Fibroblast of mammary gland (primary cell): ENCODE data around the gene RSAD2.

Experiments used
- DNase-seq: peaks from one replicate; pipeline ENCODE4 v3.0.0-alpha.2; 2010; ENCODE audit warnings: low read depth
- H3K4me3 ChIP-seq: 2 replicates; pipeline ENCODE4 v1.5.1; 2011; ENCODE audit warnings: low read depth, mild to moderate bottlenecking, low read length, moderate library complexity; ENCODE audit not compliant: control insufficient read depth
- TF ChIP-seq, protein P1 (sequence below): conservative IDR thresholded peaks from 2 replicates; pipeline ENCODE4 v1.5.1; 2011; ENCODE audit warnings: low read depth, low read length, inconsistent platforms; ENCODE audit not compliant: control insufficient read depth, insufficient read depth

The RSAD2 gene

DNA sequence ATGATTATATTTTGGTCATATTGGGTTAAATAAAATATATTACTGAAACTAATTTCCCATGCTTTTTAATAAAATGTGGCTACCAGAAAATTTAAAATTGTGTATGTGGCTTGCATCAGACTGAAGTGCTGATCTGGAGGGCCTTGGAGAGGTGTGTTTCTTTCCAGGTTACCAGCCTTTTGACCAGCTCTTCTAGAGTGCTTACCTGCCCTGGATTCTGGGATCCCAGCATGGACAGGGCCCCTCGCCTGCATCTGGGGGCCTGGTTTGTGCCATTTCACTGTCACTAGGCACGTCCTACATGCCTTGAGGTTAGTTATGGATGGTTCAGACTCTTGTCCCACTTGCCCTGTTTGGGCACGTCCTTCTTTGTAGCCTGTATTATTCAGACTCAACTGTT, 50.2 kb downstream of the RSAD2 start:
- no peak overlapping the region for H3K4me3 ChIP-seq
- TF ChIP-seq, protein P1, sequence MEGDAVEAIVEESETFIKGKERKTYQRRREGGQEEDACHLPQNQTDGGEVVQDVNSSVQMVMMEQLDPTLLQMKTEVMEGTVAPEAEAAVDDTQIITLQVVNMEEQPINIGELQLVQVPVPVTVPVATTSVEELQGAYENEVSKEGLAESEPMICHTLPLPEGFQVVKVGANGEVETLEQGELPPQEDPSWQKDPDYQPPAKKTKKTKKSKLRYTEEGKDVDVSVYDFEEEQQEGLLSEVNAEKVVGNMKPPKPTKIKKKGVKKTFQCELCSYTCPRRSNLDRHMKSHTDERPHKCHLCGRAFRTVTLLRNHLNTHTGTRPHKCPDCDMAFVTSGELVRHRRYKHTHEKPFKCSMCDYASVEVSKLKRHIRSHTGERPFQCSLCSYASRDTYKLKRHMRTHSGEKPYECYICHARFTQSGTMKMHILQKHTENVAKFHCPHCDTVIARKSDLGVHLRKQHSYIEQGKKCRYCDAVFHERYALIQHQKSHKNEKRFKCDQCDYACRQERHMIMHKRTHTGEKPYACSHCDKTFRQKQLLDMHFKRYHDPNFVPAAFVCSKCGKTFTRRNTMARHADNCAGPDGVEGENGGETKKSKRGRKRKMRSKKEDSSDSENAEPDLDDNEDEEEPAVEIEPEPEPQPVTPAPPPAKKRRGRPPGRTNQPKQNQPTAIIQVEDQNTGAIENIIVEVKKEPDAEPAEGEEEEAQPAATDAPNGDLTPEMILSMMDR = no peak

GRCh38 chr2:6928452-6928851, 50.9 kb downstream of the RSAD2 start:
- no peak overlapping the region for H3K4me3 ChIP-seq
- no peak for DNase-seq
- TF ChIP-seq, protein P1 = no peak

More for the DNA sequence above, 50.2 kb downstream of the RSAD2 start:
- DNase-seq = no peak

DNA sequence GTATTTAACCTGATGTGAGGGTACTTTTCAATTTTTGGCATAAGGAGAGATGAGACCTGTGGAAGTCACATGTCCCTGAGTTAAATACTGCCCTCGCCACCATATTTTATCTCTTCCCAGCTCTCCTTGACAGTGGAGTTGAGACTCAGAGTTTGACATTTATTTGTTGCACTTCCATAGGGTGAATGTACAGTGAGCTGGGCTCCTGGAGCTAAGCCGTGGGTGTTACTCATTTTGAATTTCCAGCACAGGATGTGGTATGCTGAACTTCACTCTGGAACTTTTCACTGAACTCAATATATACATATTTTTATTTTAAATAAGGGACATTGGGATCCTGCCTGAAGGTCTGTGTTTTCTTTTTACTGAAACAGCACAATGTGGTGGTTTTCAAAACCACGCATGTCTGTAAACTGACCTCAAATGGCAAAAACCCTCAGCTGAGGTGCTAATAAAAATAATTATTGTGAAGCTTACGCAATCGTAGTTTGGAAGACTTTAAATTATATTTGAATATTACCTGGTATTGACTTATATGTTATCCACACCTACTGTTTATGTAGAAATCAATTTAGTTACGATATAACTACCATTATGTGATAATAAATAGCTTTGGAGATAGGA, 51.7 kb downstream of the RSAD2 start:
- DNase-seq = peak; percentile 57
- TF ChIP-seq, protein P1 = no peak

GRCh38 chr2:6930923-6931647, 53.5 kb downstream of the RSAD2 start:
- no peak for DNase-seq
- no peak overlapping the region for H3K4me3 ChIP-seq
- TF ChIP-seq, protein P1 = no peak

More for the DNA sequence above, 51.7 kb downstream of the RSAD2 start:
- H3K4me3 ChIP-seq = no peak overlapping the region

- TF ChIP-seq, protein P1 = no peak
- H3K4me3 ChIP-seq = no peak overlapping the region
- DNase-seq = no peak
Observed at GRCh38 chr2:6931753-6932152, 54.2 kb downstream of the RSAD2 start.

- no peak overlapping the region for H3K4me3 ChIP-seq
- TF ChIP-seq, protein P1 = no peak
- no peak for DNase-seq
Observed at GRCh38 chr2:6932206-6932605, 54.6 kb downstream of the RSAD2 start.
